ENCODE data around the gene SV2C.
A peak's percentile ranks its signal among the peaks of the same experiment; 100 is the strongest.
"Not testable (repeated sequence)": the region's sequence is repeated elsewhere in the genome, so short reads cannot be mapped to it uniquely, and the experiment has no call there.

SV2C gene, protein sequence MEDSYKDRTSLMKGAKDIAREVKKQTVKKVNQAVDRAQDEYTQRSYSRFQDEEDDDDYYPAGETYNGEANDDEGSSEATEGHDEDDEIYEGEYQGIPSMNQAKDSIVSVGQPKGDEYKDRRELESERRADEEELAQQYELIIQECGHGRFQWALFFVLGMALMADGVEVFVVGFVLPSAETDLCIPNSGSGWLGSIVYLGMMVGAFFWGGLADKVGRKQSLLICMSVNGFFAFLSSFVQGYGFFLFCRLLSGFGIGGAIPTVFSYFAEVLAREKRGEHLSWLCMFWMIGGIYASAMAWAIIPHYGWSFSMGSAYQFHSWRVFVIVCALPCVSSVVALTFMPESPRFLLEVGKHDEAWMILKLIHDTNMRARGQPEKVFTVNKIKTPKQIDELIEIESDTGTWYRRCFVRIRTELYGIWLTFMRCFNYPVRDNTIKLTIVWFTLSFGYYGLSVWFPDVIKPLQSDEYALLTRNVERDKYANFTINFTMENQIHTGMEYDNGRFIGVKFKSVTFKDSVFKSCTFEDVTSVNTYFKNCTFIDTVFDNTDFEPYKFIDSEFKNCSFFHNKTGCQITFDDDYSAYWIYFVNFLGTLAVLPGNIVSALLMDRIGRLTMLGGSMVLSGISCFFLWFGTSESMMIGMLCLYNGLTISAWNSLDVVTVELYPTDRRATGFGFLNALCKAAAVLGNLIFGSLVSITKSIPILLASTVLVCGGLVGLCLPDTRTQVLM

DNA sequence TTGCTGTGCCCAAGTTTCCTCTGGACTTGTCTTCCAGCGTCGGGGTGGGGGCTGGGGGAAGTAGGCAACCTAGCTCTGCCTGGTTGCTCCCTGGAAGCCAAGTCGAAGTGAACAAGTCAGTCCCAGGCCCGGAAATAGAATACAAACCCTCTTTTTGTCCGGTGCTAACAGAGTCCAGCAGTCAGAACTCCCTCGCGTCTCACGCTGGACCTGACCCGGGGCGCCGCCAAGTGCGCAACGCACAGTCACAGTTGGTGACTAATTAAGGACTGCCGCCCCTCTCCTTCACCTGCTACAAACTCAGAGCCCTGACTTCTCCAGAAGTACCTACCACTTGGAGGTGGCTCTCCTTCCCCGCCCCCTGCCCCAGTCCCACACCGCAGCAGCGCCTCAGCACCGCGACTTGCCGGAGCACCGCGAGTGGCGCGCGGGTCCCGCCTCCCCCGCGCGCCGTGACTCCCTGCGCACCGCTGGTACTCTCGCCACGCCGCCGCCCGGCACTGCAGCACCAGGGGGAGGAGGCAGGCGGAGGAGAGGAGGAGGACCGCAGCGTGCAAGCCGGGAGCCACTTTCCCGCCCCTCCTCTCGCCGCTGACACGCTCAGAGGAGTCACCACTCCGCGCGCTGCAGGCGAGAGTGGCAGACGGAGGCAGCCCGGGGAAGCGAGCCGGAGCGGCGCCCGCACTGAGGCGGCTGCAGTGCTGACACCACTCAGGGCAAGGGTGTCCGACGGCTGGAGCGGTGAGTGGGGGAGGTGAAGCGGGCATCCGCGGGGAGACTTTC lies at the start of gene SV2C:
Gene SV2C, plus strand, starts transcription at position 612 of the 783 bp plus-strand sequence. CDS start 48,368 bp downstream, outside the sequence.
- DNase-seq: no peak

DNA sequence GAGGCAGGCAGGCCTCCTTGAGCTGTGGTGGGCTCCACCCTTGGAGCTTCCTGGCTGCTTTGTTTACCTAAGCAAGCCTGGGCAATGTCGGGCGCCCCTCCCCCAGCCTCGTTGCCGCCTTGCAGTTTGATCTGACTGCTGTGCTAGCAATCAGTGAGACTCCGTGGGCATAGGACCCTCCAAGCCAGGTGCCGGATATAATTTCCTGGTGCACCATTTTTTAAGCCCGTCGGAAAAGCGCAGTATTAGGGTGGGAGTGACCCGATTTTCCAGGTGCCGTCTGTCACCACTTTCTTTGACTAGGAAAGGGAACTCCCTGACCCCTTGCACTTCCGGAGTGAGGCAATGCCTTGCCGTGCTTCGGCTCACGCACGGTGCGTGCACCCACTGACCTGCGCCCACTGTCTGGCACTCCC lies 45.4 kb upstream of the SV2C start:
- peak; percentile 11 for DNase-seq

DNA sequence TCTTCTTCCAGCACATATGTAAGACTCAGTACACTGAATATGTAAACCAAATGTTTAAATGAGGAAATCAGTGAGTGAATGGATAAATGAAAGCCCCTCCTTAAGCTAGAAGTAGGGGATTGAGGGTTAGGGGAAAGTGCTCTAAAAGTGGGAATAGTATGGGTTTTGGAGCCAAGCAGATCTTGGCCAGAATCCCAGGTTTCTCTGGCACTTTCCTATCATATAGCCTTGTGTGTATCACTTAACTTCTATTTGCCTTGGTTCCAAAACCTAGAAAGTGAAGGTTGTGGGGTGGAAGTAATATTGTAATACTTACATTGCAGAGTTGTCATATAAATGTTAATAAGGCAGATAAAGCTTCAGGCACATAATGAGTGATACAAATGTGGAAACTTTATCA lies 45.0 kb upstream of the SV2C start:
- no peak for DNase-seq

GRCh38 chr5:76040806-76041205 lies 42.4 kb upstream of the SV2C start:
- no peak for DNase-seq

GRCh38 chr5:76041863-76042262 lies 41.3 kb upstream of the SV2C start:
- DNase-seq: no peak

DNA sequence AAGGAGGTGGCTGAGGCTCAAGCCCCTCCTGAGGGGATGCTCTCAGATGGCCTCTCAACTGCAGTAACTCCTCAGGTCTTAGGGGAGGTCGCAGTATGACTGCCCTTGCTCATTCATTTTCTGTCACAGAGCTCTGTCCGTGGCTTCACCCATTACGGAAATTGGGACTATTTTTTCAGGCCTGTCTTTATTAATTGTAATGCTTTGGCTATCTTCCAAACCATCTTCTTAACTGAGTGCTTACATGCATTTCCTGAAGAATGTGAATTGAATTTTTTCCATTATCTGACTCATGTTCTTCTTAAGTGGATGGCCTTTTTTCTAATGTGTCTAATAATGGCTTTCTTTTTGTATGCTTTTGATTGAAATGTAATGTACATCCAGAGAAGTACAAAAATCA lies 36.4 kb upstream of the SV2C start:
- DNase-seq: no peak

- DNase-seq: no peak
Observed at GRCh38 chr5:76050134-76050533, 33.0 kb upstream of the SV2C start.

GRCh38 chr5:76062502-76063041 lies 20.6 kb upstream of the SV2C start:
- no peak for DNase-seq

DNA sequence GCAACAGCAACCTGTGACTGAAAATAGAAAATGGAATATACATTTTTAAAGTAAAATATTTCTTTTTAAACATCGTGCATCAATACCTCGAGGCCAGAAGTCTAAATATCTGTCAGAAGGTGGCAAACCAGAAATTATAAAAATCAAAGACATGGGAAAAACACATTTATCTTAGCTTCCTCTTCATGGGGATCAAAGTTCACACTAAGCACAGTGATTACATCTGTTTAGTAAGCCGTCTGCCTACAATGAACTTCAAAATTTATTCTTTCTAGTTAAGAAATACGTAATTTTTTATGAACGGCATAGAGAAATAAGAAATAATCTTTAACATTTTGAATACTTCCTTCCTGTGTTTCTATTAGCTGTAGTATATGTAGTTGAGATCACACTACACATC lies 17.9 kb upstream of the SV2C start:
- DNase-seq: no peak

GRCh38 chr5:76069061-76069735 lies 14.0 kb upstream of the SV2C start:
- no peak for DNase-seq

GRCh38 chr5:76074487-76075065 lies 8.6 kb upstream of the SV2C start:
- DNase-seq: peak; percentile 34

- no peak for DNase-seq
Observed at GRCh38 chr5:76081811-76082771, 1.1 kb upstream of the SV2C start.

- no peak for DNase-seq
Observed at GRCh38 chr5:76083555-76084495, 642 bp downstream of the SV2C start.

GRCh38 chr5:76084496-76085242 lies 1.5 kb downstream of the SV2C start:
- no peak for DNase-seq

- DNase-seq: no peak
Observed at GRCh38 chr5:76085243-76085579, 2.0 kb downstream of the SV2C start.

DNA sequence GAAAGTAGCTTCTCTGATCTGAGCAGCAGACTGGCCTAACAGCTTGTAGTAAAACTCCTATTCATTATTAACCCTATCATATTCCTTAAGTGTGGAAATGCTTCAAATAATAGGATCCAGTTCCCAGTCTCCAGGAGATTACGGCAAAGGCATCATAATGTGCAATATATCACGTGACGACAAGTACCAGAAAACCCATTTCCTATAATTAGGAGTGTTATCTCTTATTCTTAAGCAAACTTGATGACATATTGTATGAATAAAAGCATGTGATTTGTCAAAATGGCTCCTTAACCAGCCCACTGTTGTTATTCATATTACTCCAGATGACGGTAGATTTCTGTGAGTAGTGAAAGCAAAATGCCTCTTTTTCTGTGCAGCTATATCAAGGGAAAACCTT lies 2.9 kb downstream of the SV2C start:
- DNase-seq: no peak

GRCh38 chr5:76089156-76089555 lies 6.0 kb downstream of the SV2C start:
- DNase-seq: not testable (repeated sequence)

DNA sequence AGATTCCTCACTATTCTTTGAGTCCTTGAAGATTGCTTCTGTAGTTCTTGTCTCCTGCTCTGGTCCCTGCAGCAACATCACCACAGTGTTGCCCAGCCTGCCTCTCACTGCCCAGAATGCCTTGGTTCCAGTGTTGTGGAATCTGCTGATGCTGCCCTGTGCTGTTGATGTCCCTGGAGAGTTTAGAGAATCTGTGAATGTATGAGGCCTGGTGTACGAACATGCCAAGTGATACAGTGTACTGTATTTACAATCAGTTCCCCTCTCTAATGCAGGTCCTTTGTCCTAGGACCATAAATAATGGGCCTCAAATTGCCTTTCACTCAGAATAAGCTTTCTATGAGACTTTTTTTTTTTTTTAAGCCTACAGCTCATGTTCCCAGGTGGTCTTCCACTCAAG lies 8.2 kb downstream of the SV2C start:
- no peak for DNase-seq

- peak; percentile 67 for DNase-seq
Observed at GRCh38 chr5:76099286-76099702, 16.1 kb downstream of the SV2C start.
